ENCODE data around the gene TRPM8.

DNA sequence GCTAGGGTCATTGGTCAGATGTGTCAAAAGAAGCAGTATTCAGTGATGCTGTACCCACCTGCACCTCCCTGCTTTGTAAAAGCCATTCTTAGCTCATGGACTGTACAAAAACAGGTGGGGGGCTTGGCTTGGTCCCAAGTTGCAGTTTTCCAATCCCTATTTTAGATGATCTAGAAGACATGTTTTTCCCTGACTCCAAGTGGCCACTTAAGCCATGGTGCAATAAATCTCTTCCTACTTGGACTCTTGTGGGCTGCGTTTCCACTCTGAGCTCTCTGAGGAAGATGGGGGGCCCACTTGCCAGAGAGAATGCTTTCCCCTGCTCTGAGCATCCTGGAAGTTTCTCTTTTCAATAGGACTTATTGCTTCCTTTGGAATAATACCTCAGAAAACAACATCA lies 76.3 kb downstream of the TRPM8 start:
- TF ChIP-seq, protein P1, sequence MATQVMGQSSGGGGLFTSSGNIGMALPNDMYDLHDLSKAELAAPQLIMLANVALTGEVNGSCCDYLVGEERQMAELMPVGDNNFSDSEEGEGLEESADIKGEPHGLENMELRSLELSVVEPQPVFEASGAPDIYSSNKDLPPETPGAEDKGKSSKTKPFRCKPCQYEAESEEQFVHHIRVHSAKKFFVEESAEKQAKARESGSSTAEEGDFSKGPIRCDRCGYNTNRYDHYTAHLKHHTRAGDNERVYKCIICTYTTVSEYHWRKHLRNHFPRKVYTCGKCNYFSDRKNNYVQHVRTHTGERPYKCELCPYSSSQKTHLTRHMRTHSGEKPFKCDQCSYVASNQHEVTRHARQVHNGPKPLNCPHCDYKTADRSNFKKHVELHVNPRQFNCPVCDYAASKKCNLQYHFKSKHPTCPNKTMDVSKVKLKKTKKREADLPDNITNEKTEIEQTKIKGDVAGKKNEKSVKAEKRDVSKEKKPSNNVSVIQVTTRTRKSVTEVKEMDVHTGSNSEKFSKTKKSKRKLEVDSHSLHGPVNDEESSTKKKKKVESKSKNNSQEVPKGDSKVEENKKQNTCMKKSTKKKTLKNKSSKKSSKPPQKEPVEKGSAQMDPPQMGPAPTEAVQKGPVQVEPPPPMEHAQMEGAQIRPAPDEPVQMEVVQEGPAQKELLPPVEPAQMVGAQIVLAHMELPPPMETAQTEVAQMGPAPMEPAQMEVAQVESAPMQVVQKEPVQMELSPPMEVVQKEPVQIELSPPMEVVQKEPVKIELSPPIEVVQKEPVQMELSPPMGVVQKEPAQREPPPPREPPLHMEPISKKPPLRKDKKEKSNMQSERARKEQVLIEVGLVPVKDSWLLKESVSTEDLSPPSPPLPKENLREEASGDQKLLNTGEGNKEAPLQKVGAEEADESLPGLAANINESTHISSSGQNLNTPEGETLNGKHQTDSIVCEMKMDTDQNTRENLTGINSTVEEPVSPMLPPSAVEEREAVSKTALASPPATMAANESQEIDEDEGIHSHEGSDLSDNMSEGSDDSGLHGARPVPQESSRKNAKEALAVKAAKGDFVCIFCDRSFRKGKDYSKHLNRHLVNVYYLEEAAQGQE (IDR thresholded peaks at IDR 0.05; ENCODE audit: insufficient read depth in 1 of 2, low read depth in 2 of 2, low read length in 2 of 2), result no peak
- no peak for TF ChIP-seq POLR2AphosphoS5 (IDR thresholded peaks at IDR 0.05; ENCODE audit: low read depth, low read length)
- no peak for TF ChIP-seq TAF1 (IDR thresholded peaks at IDR 0.05; ENCODE audit: borderline replicate concordance, insufficient read depth, low read length)

Measured in PFSK-1 (cell line).